ENCODE data around the gene PDCD4. TPM values are rescaled to one million over a fixed set of nuclear protein-coding genes. Genes with fewer than 3 reads are reported as not detected.
A peak's percentile ranks its signal among the peaks of the same experiment; 100 is the strongest.

PDCD4 gene
- total RNA-seq, 2 experiments from 2014 or later: 59.0 to 116 TPM

DNA sequence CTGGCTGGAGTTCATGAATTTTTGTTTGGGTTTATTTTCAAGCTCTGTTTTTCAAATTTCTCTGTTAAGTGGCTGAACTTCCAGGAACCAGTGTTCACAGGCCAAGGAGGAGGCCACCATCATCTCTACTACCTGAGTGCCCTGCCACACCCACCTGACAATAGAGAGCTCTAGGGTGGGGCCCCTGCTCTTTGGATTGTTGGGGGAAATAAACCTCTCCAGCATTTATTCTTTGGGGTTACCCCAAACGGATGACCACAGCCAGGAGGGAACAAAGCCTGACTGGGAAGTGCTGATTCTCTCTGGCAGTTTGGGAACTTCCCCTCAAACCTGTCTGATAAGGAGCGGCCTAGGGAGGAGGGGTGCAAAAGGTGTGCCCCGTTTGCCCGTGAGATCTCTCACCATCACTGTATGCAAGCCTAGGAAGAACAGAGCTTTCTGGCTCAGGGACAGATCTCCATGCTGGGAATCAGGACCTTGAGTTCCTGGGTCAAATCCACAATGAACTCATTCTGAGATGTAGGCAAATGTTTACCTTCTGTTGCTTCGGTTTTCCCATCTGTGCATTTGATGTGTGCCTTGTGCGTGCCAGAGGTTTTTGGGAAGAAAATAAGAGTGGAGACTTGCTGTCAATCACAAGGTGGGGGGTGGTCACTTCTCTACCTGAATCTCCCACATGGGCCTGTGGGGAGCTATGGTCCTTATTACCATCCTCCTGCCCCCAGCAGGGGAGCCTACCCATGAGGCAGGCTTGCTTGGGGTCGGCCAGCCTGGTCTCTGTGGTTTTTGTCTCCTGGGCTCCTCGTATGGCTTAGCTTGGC lies 27.7 kb upstream of the PDCD4 start:
- no peak for TF ChIP-seq EZH2phosphoT487 (IDR thresholded peaks at IDR 0.05; ENCODE audit: borderline replicate concordance, low read depth, low read length)
- TF ChIP-seq, protein P1, sequence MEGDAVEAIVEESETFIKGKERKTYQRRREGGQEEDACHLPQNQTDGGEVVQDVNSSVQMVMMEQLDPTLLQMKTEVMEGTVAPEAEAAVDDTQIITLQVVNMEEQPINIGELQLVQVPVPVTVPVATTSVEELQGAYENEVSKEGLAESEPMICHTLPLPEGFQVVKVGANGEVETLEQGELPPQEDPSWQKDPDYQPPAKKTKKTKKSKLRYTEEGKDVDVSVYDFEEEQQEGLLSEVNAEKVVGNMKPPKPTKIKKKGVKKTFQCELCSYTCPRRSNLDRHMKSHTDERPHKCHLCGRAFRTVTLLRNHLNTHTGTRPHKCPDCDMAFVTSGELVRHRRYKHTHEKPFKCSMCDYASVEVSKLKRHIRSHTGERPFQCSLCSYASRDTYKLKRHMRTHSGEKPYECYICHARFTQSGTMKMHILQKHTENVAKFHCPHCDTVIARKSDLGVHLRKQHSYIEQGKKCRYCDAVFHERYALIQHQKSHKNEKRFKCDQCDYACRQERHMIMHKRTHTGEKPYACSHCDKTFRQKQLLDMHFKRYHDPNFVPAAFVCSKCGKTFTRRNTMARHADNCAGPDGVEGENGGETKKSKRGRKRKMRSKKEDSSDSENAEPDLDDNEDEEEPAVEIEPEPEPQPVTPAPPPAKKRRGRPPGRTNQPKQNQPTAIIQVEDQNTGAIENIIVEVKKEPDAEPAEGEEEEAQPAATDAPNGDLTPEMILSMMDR (conservative IDR thresholded peaks at IDR 0.05; ENCODE audit: low read length): no peak
- Histone ChIP-seq H3K36me3 (ENCODE audit: insufficient read depth, low read length) (no peaks in the 10 kb centered on the region), H3K4me1 (ENCODE audit: insufficient read depth, low read length, poor library complexity, severe bottlenecking) (peaks cover 94% of the 10 kb centered on the region), H3K79me2 (ENCODE audit: insufficient read depth, low read depth, low read length) (no peaks in the 10 kb centered on the region; the same call in 1 of the 2 replicates), H3K27ac (ENCODE audit: low read depth, low read length, poor library complexity, severe bottlenecking) (peak overlapping the region; percentile 97), H2AFZ (ENCODE audit: low read length) (peak overlapping the region; percentile 27; the same call in 1 of the 2 replicates), H3K9me2 (ENCODE audit: insufficient read depth, low read length) (no peaks in the 10 kb centered on the region), H3K4me2 (ENCODE audit: low read length) (peak overlapping the region; percentile 87), H3K4me3 (ENCODE audit: low read depth, low read length, poor library complexity, severe bottlenecking) (peak overlapping the region; percentile 58), H3K9me3 (ENCODE audit: low read length) (no peaks in the 10 kb centered on the region), H4K20me1 (ENCODE audit: insufficient read depth, low read length) (no peaks in the 10 kb centered on the region)
- ChIA-PET CTCF (ENCODE audit: unreplicated experiment) (interaction anchor here (0.9 to 5.6 kb wide), 5 partner anchors 15 to 75 kb away, joined by 3 to 39 read pairs (median 3); partner anchors contain the start of gene SHOC2), POLR2A (interaction anchor here (0.7 to 6.8 kb wide), 16 partner anchors 7 to 1933 kb away, joined by 3 to 121 read pairs (median 4); partner anchors contain the start of gene PDCD4)
- no TSS peak for BruUV-seq (replicated peaks)
- peak; percentile 47 for DNase-seq (ENCODE audit: low spot score)
- intact Hi-C loops (cut with micrococcal nuclease; ENCODE audit: unreplicated experiment): loop anchor here (1.0 to 2.0 kb wide), 4 partner anchors 13 to 75 kb away; partner anchors contain the start of genes BBIP1 and SHOC2

DNA sequence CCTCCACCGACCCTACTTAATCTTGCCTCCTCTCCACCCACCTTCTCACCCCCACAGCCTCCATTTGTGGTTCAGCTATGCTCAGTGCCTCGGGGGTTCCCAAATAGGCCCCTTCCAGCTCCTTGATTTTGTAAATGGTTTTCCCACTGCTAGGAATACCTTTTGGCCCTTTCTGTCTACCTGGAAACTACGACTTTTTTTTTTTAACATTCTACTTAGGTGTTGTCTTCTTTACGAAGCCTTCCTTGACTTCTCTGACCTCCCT lies 27.2 kb upstream of the PDCD4 start:
- intact Hi-C loops (cut with micrococcal nuclease; ENCODE audit: unreplicated experiment): no loop called here
- peak overlapping the region; percentile 97 for H3K27ac ChIP-seq (ENCODE audit: low read depth, low read length, poor library complexity, severe bottlenecking)

DNA sequence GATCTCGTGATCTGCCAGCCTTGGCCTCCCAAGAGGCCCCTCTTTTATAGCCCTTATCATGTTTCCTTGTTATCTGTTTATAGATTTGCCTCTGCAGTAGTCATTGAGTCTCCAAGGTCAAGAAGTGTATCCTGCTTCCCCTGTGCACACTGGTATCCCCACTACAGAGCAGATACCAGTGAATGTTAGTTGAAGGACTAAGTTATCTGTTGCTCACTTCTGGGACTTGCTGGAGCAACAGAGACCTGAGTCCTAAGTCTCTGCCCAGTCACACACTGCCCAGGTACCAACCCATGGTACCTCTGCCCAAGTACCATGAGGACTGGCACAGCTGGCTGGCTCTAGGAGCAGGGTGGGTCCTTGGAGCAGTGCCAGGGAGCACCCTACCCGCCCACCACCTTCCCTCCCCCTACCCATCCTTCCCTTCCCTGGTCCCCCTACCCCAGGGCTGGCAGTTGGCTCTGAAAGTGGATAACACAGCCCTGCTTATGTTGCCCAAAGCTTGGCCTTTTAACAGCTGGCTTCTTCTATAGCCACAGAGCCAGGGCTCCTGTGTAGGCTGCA lies 26.5 kb upstream of the PDCD4 start:
- Histone ChIP-seq H3K36me3 (ENCODE audit: insufficient read depth, low read length) (no peaks in the 10 kb centered on the region), H3K4me3 (ENCODE audit: low read depth, low read length, poor library complexity, severe bottlenecking) (no peak overlapping the region), H4K20me1 (ENCODE audit: insufficient read depth, low read length) (no peaks in the 10 kb centered on the region), H3K4me1 (ENCODE audit: insufficient read depth, low read length, poor library complexity, severe bottlenecking) (peaks cover 91% of the 10 kb centered on the region), H3K4me2 (ENCODE audit: low read length) (peak overlapping the region; percentile 47), H3K79me2 (ENCODE audit: insufficient read depth, low read depth, low read length) (no peaks in the 10 kb centered on the region; the same call in 1 of the 2 replicates), H3K9me3 (ENCODE audit: low read length) (no peaks in the 10 kb centered on the region), H2AFZ (ENCODE audit: low read length) (peak overlapping the region; percentile 6; the same call in 1 of the 2 replicates), H3K9me2 (ENCODE audit: insufficient read depth, low read length) (no peaks in the 10 kb centered on the region), H3K27ac (ENCODE audit: low read depth, low read length, poor library complexity, severe bottlenecking) (peak overlapping the region; percentile 40)
- ChIA-PET POLR2A (interaction anchor here (0.7 to 6.8 kb wide), 8 partner anchors 8 to 45 kb away, joined by 3 to 121 read pairs (median 10); no protein-coding TSS in a partner anchor), CTCF (ENCODE audit: unreplicated experiment) (interaction anchor here (5.6 kb wide), 1 partner anchor 14 kb away, joined by 39 read pairs; no protein-coding TSS in a partner anchor)
- no peak for DNase-seq (ENCODE audit: low spot score)
- intact Hi-C loops (cut with micrococcal nuclease; ENCODE audit: unreplicated experiment): no loop called here
- no TSS peak for BruUV-seq (replicated peaks)
- TF ChIP-seq, protein P1 (conservative IDR thresholded peaks at IDR 0.05; ENCODE audit: low read length): no peak

More for the DNA sequence above, 27.2 kb upstream of the PDCD4 start:
- POLR2A ChIA-PET: interaction anchor here (0.7 to 6.8 kb wide), 12 partner anchors 7 to 74 kb away, joined by 3 to 121 read pairs (median 5); partner anchors contain the start of gene PDCD4
- Histone ChIP-seq H2AFZ (ENCODE audit: low read length) (peak overlapping the region; percentile 27; the same call in 1 of the 2 replicates), H3K79me2 (ENCODE audit: insufficient read depth, low read depth, low read length) (no peaks in the 10 kb centered on the region; the same call in 1 of the 2 replicates), H3K9me2 (ENCODE audit: insufficient read depth, low read length) (no peaks in the 10 kb centered on the region), H3K36me3 (ENCODE audit: insufficient read depth, low read length) (no peaks in the 10 kb centered on the region), H3K4me3 (ENCODE audit: low read depth, low read length, poor library complexity, severe bottlenecking) (peak overlapping the region; percentile 58), H3K9me3 (ENCODE audit: low read length) (no peaks in the 10 kb centered on the region), H4K20me1 (ENCODE audit: insufficient read depth, low read length) (no peaks in the 10 kb centered on the region), H3K4me1 (ENCODE audit: insufficient read depth, low read length, poor library complexity, severe bottlenecking) (peaks cover 93% of the 10 kb centered on the region), H3K4me2 (ENCODE audit: low read length) (peak overlapping the region; percentile 87)
- DNase-seq (ENCODE audit: low spot score): no peak
- no peak for TF ChIP-seq EZH2phosphoT487 (IDR thresholded peaks at IDR 0.05; ENCODE audit: borderline replicate concordance, low read depth, low read length)
- BruUV-seq (replicated peaks): no TSS peak
- CTCF ChIA-PET (ENCODE audit: unreplicated experiment): interaction anchor here (1.0 to 5.6 kb wide), 3 partner anchors 15 to 25 kb away, joined by 3 to 39 read pairs (median 3); no protein-coding TSS in a partner anchor
